Pancreas (tissue), 10 donors: ENCODE measurements around the gene CEP128. TPM values are rescaled to one million over a fixed set of nuclear protein-coding genes. Genes with fewer than 3 reads are reported as not detected.

Experiments used
- ATAC-seq, 4 donors: fragments of 200-7000 bp; cut with Tn5 transposase; one replicate each; pipeline versions ENCODE4 v1.8.0 to v1.9.1; 2020; ENCODE audit warnings: mild to moderate bottlenecking in 4 of 4, moderate library complexity in 4 of 4
- DNase-seq, 6 donors: peaks; one replicate each; pipeline ENCODE4 v3.0.0-alpha.2; 2020
- FAIRE-seq: peaks from 2 replicates; lab custom pipeline; 2012; peaks lifted over from hg19 to GRCh38; lab: Jason Lieb, UNC
- H3K27ac ChIP-seq, 4 donors: fragments of 200-600 bp; sonication (generic); 1 replicate in 3 of 4; 2 replicates in 1 of 4; pipeline versions ENCODE4 v1.5.0 to v1.8.0; 2020
- H3K27me3 ChIP-seq, 4 donors: fragments of 200-600 bp; one replicate each; pipeline ENCODE4 v1.8.0; 2021
- H3K36me3 ChIP-seq, 3 donors: fragments of 200-600 bp; sonication (generic) in 1 of 3; one replicate each; pipeline versions ENCODE4 v1.5.0 to v1.8.0; 2020 to 2021
- H3K4me1 ChIP-seq, 3 donors: fragments of 200-600 bp; one replicate each; pipeline ENCODE4 v1.8.0; 2021
- H3K4me3 ChIP-seq, 4 donors: fragments of 200-600 bp; sonication (generic) in 2 of 4; one replicate each; pipeline versions ENCODE4 v1.5.0 to v1.8.0; 2020 to 2021
- H3K9me3 ChIP-seq, 4 donors: fragments of 200-600 bp; one replicate each; pipeline ENCODE4 v1.8.0; 2021
- CTCF ChIP-seq, 4 donors: fragments of 200-600 bp; sonication (generic) in 3 of 4; IDR thresholded peaks; one replicate each; pipeline versions ENCODE4 v1.5.0 to v1.8.0; 2021; ENCODE audit warnings: antibody characterized with exemption in 4 of 4
- WGBS, 2 donors: extraction: QIAGEN DNeasy Blood & Tissue Kit; methylation state at CpG; one replicate each; pipeline ENCODE4 v1.1.7; 2013; 5-methylcytosine and 5-hydroxymethylcytosine counted together
- intact Hi-C, 3 donors: fragments of 100-400 bp; cut with DNase I; formaldehyde crosslinking; loops; one replicate each; pipeline versions ENCODE4 v1.11.1 to v1.14.2; 2022
- polyA plus RNA-seq, 2 donors: library from polyadenylated mRNA; stranded (reverse); fragments of 200-250 nt; gene quantifications; one replicate each; pipeline ENCODE4 v1.2.3, GENCODE V29; 2013
- total RNA-seq, 6 donors: library from RNA; stranded (reverse); fragmentation: NEBNext Ultra II Directional in 4 of 6; extraction: Animal tissue kit (Norgen Biotek cat#: 25700) in 4 of 6; gene quantifications; one replicate each; pipeline versions ENCODE4 v1.2.1 to v1.2.4, GENCODE V29; 2021 to 2023
- donor health status: healthy with polysubstance abuse.
- donor health status: DM: no; HTN: no; CAD: no; lungs with moderate emphysema.
- donor health status: DM: no; HTN: no; CAD: no.
- donor health status: control.
- donor health status: control.
- donor health status: Bipolar disorder and iron deficiency.
- donor health status: DM: yes; HTN: yes; CAD: no.
- donor health status: DM: no; HTN: no; CAD: no.
- donor health status: DM: no; HTN: no; CAD: no.
- donor health status: DM: yes; HTN: yes; CAD: no.

CEP128 gene
- total and polyA plus RNA-seq, 8 donors = 0.92 to 2.8 (median 2.0) TPM

DNA sequence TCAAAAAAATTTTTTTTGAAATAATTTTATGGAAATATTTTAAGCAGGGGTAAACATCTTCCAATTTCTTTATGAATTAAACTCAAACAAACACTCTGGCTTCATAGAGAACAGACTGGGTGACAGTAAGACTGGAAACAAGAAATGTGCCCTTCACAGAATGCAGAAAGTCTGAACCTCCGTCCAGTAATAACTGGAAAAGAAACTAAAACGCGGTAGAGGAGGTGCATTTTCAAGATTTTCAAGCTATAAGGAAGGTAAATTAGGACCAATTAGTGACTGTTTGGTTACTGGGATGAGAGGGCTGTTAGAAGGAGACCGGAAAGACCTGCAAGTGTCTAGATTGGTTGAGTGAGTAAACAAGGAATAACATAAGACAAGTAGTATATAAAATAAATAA lies 245.7 kb downstream of the CEP128 start:
- Histone ChIP-seq H3K4me3 (no peak overlapping the region), H3K4me1 (no peaks in the 10 kb centered on the region), H3K9me3 (no peaks in the 10 kb centered on the region), H3K36me3 (no peaks in the 10 kb centered on the region), H3K27ac (no peak overlapping the region), H3K27me3 (no peaks in the 10 kb centered on the region)
- ATAC-seq = no peak
- WGBS, 2 donors = 90 to 92% methylated on average over 4 of the region's 4 CpGs
- no peak for FAIRE-seq
- intact Hi-C loops = no loop called here
- DNase-seq = no peak
- no peak for TF ChIP-seq CTCF (IDR thresholded peaks at IDR 0.05)

GRCh38 chr14:80692903-80693302 lies 248.6 kb downstream of the CEP128 start:
- no peak overlapping the region for H3K4me3 ChIP-seq
- FAIRE-seq (no peak), ATAC-seq (no peak), DNase-seq (no peak)
- WGBS, 2 donors = 87 to 89% methylated on average over 3 of the region's 3 CpGs
- intact Hi-C loops = no loop called here
- no peak overlapping the region for H3K27ac ChIP-seq
- no peak for TF ChIP-seq CTCF (IDR thresholded peaks at IDR 0.05)
- H3K36me3 ChIP-seq = no peaks in the 10 kb centered on the region
- H3K9me3 ChIP-seq = no peaks in the 10 kb centered on the region
- no peaks in the 10 kb centered on the region for H3K4me1 ChIP-seq
- no peaks in the 10 kb centered on the region for H3K27me3 ChIP-seq

GRCh38 chr14:80681651-80682050 lies 259.9 kb downstream of the CEP128 start:
- no peaks in the 10 kb centered on the region for H3K27me3 ChIP-seq
- H3K4me3 ChIP-seq = no peak overlapping the region
- no peak for DNase-seq
- no peaks in the 10 kb centered on the region for H3K36me3 ChIP-seq
- no peak for TF ChIP-seq CTCF (IDR thresholded peaks at IDR 0.05)
- H3K27ac ChIP-seq = no peak overlapping the region
- no peak for FAIRE-seq
- no peak for ATAC-seq
- intact Hi-C loops = no loop called here
- peaks cover 0 to 4% (median 0%) of the 10 kb centered on the region in 4 donors for H3K9me3 ChIP-seq
- no peaks in the 10 kb centered on the region for H3K4me1 ChIP-seq
- 94 to 98% methylated on average over 3 of the region's 3 CpGs for WGBS, 2 donors

DNA sequence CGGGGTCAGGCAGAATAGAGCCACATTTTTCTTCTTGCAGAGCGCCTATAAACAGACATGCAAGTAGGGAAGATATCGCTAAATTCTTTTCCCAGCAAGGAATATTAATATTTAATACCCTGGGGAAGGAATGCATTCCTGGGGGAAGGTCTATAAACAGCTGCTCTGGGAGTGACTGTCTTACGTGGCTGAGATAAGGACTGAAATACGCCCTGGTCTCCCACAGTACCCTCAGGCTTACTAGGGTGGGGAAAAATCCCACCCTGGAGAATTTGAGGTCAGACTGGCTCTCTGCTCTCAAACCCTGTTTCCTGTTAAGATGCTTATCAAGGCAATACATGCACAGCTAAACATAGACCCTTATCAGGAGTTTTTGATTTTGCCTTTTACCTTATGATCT lies 262.3 kb downstream of the CEP128 start:
- no peaks in the 10 kb centered on the region for H3K36me3 ChIP-seq
- no peaks in the 10 kb centered on the region for H3K27me3 ChIP-seq
- WGBS, 2 donors = 96 to 97% methylated on average over 5 of the region's 5 CpGs
- FAIRE-seq (no peak), ATAC-seq (no peak), DNase-seq (no peak)
- H3K4me1 ChIP-seq = no peaks in the 10 kb centered on the region
- intact Hi-C loops = no loop called here
- H3K4me3 ChIP-seq = no peak overlapping the region
- H3K27ac ChIP-seq = no peak overlapping the region
- no peak for TF ChIP-seq CTCF (IDR thresholded peaks at IDR 0.05)
- H3K9me3 ChIP-seq = peaks cover 0 to 4% (median 0%) of the 10 kb centered on the region in 4 donors

DNA sequence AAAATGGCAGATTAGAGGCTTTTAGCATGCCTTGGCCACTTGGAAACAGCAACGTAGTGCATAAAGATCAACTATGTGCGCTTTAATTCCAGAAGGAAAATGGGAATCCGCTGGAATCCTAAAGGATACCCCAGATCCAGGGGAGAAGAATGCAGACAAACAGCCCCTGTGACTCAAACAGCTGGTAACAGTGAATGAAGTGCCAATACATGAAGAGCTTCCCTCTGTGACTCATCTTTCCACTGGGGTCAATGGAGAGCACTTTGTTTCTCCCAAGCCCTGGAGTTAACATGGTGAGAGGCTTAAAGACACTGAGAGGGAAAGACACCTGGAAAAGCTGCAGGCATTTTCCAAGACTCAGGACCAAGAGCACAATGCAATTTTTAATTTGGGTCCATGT lies 263.1 kb downstream of the CEP128 start:
- H3K36me3 ChIP-seq = no peaks in the 10 kb centered on the region
- H3K4me1 ChIP-seq = no peaks in the 10 kb centered on the region
- TF ChIP-seq CTCF (IDR thresholded peaks at IDR 0.05) = no peak
- FAIRE-seq (no peak), ATAC-seq (no peak), DNase-seq (no peak)
- H3K27ac ChIP-seq = no peak overlapping the region
- WGBS, 2 donors = 93 to 99% methylated on average over 3 of the region's 3 CpGs
- H3K4me3 ChIP-seq = no peak overlapping the region
- intact Hi-C loops = no loop called here
- H3K9me3 ChIP-seq = peaks cover 0 to 4% (median 0%) of the 10 kb centered on the region in 4 donors
- H3K27me3 ChIP-seq = no peaks in the 10 kb centered on the region
